ENCODE data around the gene HLA-F.

HLA-F gene

GRCh38 chr6:29724937-29725869, 2.0 kb downstream of the HLA-F start:
- DNase-seq, result no peak

- DNase-seq, result no peak
Measured at GRCh38 chr6:29726001-29726400, 2.8 kb downstream of the HLA-F start.

GRCh38 chr6:29726571-29727194, 3.4 kb downstream of the HLA-F start:
- DNase-seq, result no peak

- DNase-seq, result no peak
Measured at GRCh38 chr6:29727637-29728036, 4.4 kb downstream of the HLA-F start.

GRCh38 chr6:29728173-29728874, 5.1 kb downstream of the HLA-F start:
- DNase-seq, result no peak

GRCh38 chr6:29728875-29729270, 5.6 kb downstream of the HLA-F start:
- no peak for DNase-seq

GRCh38 chr6:29729774-29730328, 6.6 kb downstream of the HLA-F start:
- no peak for DNase-seq

- no peak for DNase-seq
Measured at GRCh38 chr6:29730575-29731126, 7.4 kb downstream of the HLA-F start.

- DNase-seq, result no peak
Measured at GRCh38 chr6:29731281-29731680, 8.0 kb downstream of the HLA-F start.

- no peak for DNase-seq
Measured at GRCh38 chr6:29733057-29733456, 9.8 kb downstream of the HLA-F start.

GRCh38 chr6:29734046-29735018, 11.1 kb downstream of the HLA-F start:
- no peak for DNase-seq

- DNase-seq, result no peak
Measured at GRCh38 chr6:29736563-29736962, 13.3 kb downstream of the HLA-F start.

GRCh38 chr6:29737707-29738630, 14.7 kb downstream of the HLA-F start:
- peak; percentile 39 for DNase-seq

GRCh38 chr6:29739136-29739881, 16.1 kb downstream of the HLA-F start:
- no peak for DNase-seq

- no peak for DNase-seq
Measured at GRCh38 chr6:29739882-29740261, 16.6 kb downstream of the HLA-F start.

- DNase-seq, result no peak
Measured at GRCh38 chr6:29741592-29741991, 18.4 kb downstream of the HLA-F start.

- no peak for DNase-seq
Measured at GRCh38 chr6:29742127-29742526, 18.9 kb downstream of the HLA-F start.

- no peak for DNase-seq
Measured at GRCh38 chr6:29743025-29743424, 19.8 kb downstream of the HLA-F start.

- no peak for DNase-seq
Measured at GRCh38 chr6:29743568-29743967, 20.3 kb downstream of the HLA-F start.

GRCh38 chr6:29744131-29744530, 20.9 kb downstream of the HLA-F start:
- DNase-seq, result no peak
